Activated CD8-positive, alpha-beta T cell treated with anti-CD3 and anti-CD28 coated beads for 36 hours (primary cell): Measurements from ENCODE around the gene USO1. TPM values are rescaled to one million over a fixed set of nuclear protein-coding genes. Genes with fewer than 3 reads are reported as not detected.

ENCODE experiments used
- ATAC-seq: fragments of 200-7000 bp; cut with Tn5 transposase; one replicate; pipeline ENCODE4 v1.10.0; 2021; ENCODE audit warnings: mild to moderate bottlenecking, moderate library complexity
- CTCF ChIA-PET: fragments of 350-600 bp; sonication (Branson Sonifier 250); formaldehyde crosslinking; loops from one replicate; lab custom pipeline; 2021; ENCODE audit warnings: antibody characterized with exemption; lab: Charles Lee
- POLR2A ChIA-PET: fragments of 350-600 bp; sonication (Branson Sonifier 250); formaldehyde crosslinking; loops from one replicate; lab custom pipeline; 2021; ENCODE audit warnings: antibody characterized with exemption; lab: Charles Lee
- DNase-seq: peaks from one replicate; pipeline ENCODE4 v3.0.0-alpha.2; 2020
- H3K27ac Mint-ChIP-seq: one replicate; pipeline ENCODE4 v1.8.0; 2021; ENCODE audit warnings: mild to moderate bottlenecking, mixed read lengths
- H3K27me3 Mint-ChIP-seq: one replicate; pipeline ENCODE4 v1.8.0; 2021; ENCODE audit warnings: mixed read lengths
- H3K36me3 Mint-ChIP-seq: one replicate; pipeline ENCODE4 v1.8.0; 2021; ENCODE audit warnings: low read depth, mixed read lengths
- H3K4me1 Mint-ChIP-seq: one replicate; pipeline ENCODE4 v1.8.0; 2021; ENCODE audit warnings: low read depth, mixed read lengths
- H3K4me3 Mint-ChIP-seq: one replicate; pipeline ENCODE4 v1.8.0; 2021; ENCODE audit warnings: mild to moderate bottlenecking, moderate library complexity, mixed read lengths
- H3K9me3 Mint-ChIP-seq: one replicate; pipeline ENCODE4 v1.8.0; 2021; ENCODE audit warnings: mixed read lengths
- intact Hi-C: fragments of 100-400 bp; cut with micrococcal nuclease; formaldehyde crosslinking; loops from one replicate; pipeline ENCODE4 v1.10.0; 2022
- total RNA-seq, 2 experiments: library from RNA; stranded (reverse); gene quantifications; one replicate each; pipeline ENCODE4 v1.2.3, GENCODE V29; 2021
- TF ChIP-seq, protein P1 (sequence below): fragments of 200-600 bp; IDR thresholded peaks from one replicate; pipeline ENCODE4 v1.8.0; 2022; ENCODE audit warnings: antibody characterized with exemption, mild to moderate bottlenecking

Gene USO1
- total RNA-seq, 2 experiments from 2014 or later: 50.5 to 52.0 TPM

DNA sequence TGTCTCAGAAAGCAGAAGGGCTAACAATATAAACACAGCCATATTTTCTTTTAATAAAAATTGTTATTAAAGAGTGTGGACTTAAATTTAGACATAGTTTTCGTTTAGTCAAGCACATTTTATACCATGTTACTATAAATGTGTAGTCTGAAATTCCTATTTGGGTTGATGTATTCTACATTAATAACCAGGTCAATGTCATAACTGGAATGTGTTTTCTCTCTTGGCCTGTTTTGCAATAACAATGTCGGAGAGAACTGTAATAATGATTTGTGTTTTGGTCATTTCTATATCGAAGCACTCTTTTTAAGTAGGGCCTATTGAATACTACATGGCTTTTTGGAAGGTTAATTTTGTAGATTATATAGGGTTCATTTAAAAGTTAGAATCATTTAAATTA is 5.5 kb downstream of the USO1 start:
- Mint-ChIP-seq H3K4me1 (peaks cover 45% of the 10 kb centered on the region), H3K4me3 (no peak overlapping the region), H3K9me3 (peaks cover 5% of the 10 kb centered on the region), H3K27me3 (no peaks in the 10 kb centered on the region), H3K36me3 (peaks cover 23% of the 10 kb centered on the region), H3K27ac (no peak overlapping the region)
- CTCF ChIA-PET: no interaction called here
- intact Hi-C loops: no loop called here
- DNase-seq: no peak
- TF ChIP-seq, protein P1, sequence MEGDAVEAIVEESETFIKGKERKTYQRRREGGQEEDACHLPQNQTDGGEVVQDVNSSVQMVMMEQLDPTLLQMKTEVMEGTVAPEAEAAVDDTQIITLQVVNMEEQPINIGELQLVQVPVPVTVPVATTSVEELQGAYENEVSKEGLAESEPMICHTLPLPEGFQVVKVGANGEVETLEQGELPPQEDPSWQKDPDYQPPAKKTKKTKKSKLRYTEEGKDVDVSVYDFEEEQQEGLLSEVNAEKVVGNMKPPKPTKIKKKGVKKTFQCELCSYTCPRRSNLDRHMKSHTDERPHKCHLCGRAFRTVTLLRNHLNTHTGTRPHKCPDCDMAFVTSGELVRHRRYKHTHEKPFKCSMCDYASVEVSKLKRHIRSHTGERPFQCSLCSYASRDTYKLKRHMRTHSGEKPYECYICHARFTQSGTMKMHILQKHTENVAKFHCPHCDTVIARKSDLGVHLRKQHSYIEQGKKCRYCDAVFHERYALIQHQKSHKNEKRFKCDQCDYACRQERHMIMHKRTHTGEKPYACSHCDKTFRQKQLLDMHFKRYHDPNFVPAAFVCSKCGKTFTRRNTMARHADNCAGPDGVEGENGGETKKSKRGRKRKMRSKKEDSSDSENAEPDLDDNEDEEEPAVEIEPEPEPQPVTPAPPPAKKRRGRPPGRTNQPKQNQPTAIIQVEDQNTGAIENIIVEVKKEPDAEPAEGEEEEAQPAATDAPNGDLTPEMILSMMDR: no peak
- ATAC-seq: no peak
- POLR2A ChIA-PET: no interaction called here

DNA sequence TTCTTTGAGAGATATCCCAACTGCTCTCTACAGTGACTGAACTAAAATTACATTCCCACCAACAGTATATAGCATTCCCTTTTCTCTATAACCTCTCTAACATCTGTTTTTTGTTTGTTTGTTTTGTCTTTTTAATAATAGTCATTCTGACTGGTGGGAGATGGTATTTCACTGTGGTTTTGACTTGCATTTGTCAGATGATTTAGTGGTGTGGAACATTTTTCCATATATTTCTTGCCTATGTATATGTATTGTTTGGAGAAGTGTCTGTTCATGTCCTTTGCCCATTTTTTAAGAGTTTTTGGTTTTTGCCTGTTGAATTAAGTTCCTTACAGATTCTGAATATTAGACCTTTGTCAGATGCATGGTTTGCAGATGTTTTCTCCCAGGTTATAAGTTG is 9.0 kb downstream of the USO1 start:
- Mint-ChIP-seq H3K4me3 (no peak overlapping the region), H3K4me1 (peaks cover 34% of the 10 kb centered on the region), H3K9me3 (peaks cover 5% of the 10 kb centered on the region), H3K27ac (no peak overlapping the region), H3K27me3 (no peaks in the 10 kb centered on the region), H3K36me3 (peaks cover 25% of the 10 kb centered on the region)
- no peak for ATAC-seq
- DNase-seq: no peak
- ChIA-PET POLR2A (interaction anchor here (0.8 to 2.1 kb wide), 2 partner anchors 9 to 27 kb away, joined by 3 to 9 read pairs; partner anchors contain the start of gene USO1), CTCF (interaction anchor here (1.2 to 1.5 kb wide), 2 partner anchors 9 to 12 kb away, joined by 3 to 4 read pairs; partner anchors contain the start of gene USO1)
- intact Hi-C loops: no loop called here
- TF ChIP-seq, protein P1: no peak

DNA sequence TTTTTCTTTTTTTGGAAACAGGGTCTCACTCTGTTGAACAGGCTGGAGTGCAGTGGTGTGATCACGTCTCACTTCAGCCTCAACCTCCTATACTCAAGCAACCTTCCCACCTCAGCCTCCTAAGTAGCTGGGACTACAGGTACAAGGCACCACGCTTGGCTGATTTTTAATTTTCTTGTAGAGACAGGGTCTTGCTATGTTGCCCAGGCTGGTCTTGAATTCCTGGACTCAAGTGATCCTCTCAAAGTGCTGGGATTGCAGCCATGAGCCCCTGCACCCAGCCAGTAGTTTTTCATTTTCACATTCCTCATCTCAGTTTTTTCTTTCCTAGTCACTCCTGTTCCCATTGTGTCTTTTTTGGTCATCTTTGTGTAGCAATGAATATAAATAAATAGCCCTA is 11.1 kb downstream of the USO1 start:
- peaks cover 5% of the 10 kb centered on the region for H3K9me3 Mint-ChIP-seq
- no peaks in the 10 kb centered on the region for H3K27me3 Mint-ChIP-seq
- ChIA-PET POLR2A (no interaction called here), CTCF (no interaction called here)
- no peak for DNase-seq
- peaks cover 28% of the 10 kb centered on the region for H3K4me1 Mint-ChIP-seq
- no peak overlapping the region for H3K4me3 Mint-ChIP-seq
- no peak for ATAC-seq
- H3K27ac Mint-ChIP-seq: no peak overlapping the region
- H3K36me3 Mint-ChIP-seq: peaks cover 21% of the 10 kb centered on the region
- TF ChIP-seq, protein P1: no peak
- intact Hi-C loops: no loop called here

DNA sequence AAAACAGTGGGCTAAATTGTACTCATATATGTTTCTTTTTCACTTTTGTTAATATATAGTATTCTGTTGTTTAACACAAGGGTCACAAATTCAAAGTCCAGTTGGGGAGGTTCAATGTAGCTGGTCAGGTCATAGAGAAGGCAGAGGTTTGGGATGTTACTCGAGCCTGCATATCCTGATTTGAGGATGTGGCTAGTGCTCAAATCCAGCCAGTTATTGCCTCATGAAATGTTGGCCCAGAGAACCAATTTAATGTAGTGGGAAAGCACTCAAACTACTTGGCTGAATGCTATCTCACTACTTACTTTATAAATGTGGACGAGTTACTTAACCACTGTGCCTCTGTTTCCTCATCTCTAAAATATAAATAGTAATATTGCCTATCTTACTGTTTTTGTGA is 12.5 kb downstream of the USO1 start:
- Mint-ChIP-seq H3K36me3 (peaks cover 21% of the 10 kb centered on the region), H3K4me1 (peaks cover 25% of the 10 kb centered on the region), H3K9me3 (peaks cover 5% of the 10 kb centered on the region), H3K4me3 (no peak overlapping the region), H3K27me3 (no peaks in the 10 kb centered on the region), H3K27ac (no peak overlapping the region)
- ChIA-PET CTCF (no interaction called here), POLR2A (no interaction called here)
- TF ChIP-seq, protein P1: no peak
- intact Hi-C loops: no loop called here
- DNase-seq (no peak), ATAC-seq (no peak)

DNA sequence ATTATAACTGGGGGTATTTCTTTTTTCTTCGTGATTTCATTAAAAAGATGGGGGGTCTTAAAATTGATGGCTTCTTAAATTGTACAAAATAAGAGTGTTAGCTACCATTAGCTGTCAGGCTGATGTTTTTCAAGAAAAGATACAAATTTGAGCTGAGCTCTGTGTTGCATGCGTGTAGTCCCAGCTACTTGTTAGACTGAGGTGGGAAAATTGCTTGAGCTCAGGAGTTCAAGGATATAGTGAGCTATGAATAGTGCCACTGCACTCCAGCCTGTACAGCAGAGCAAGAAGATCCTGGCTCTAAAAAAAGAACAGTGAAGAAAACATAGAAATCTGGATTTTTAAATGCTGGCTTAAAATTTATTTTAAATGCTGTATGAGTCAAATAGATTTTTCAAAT is 13.0 kb downstream of the USO1 start:
- Mint-ChIP-seq H3K9me3 (peaks cover 5% of the 10 kb centered on the region), H3K4me3 (no peak overlapping the region), H3K27ac (no peak overlapping the region), H3K4me1 (peaks cover 25% of the 10 kb centered on the region), H3K36me3 (peaks cover 21% of the 10 kb centered on the region), H3K27me3 (no peaks in the 10 kb centered on the region)
- intact Hi-C loops: no loop called here
- DNase-seq (no peak), ATAC-seq (no peak)
- TF ChIP-seq, protein P1: no peak
- ChIA-PET POLR2A (no interaction called here), CTCF (no interaction called here)
